PC-9 (cell line): ENCODE results near the gene SOS1. TPM values are rescaled to one million over a fixed set of nuclear protein-coding genes. Genes with fewer than 3 reads are reported as not detected.

Experiments
- BruUV-seq: library from RNA; stranded (reverse); fragments of 400-500 nt; replicated peaks from 2 replicates; lab custom pipeline; 2021; lab: Mats Ljungman, UMichigan
- CTCF ChIA-PET: fragments of 300-600 bp; sonication (Branson Sonifier 250); formaldehyde crosslinking; loops from one replicate; lab custom pipeline; 2022; ENCODE audit warnings: antibody characterized with exemption; lab: Charles Lee
- POLR2A ChIA-PET: fragments of 300-600 bp; sonication (Branson Sonifier 250); formaldehyde crosslinking; loops from one replicate; lab custom pipeline; 2022; ENCODE audit warnings: antibody characterized with exemption; ENCODE audit not compliant: unreplicated experiment; lab: Charles Lee
- DNase-seq, 2 experiments: peaks; one replicate each; pipeline versions ENCODE4 v3.0.0 to v3.0.0-alpha.2; 2015 to 2022; ENCODE audit warnings: mixed read lengths in 1 of 2
- H2AFZ ChIP-seq: fragments of 200-600 bp; sonication (generic); 2 replicates; pipeline ENCODE4 v1.8.1; 2017; ENCODE audit warnings: antibody characterized with exemption
- H3F3A ChIP-seq: fragments of 200-600 bp; sonication (generic); 2 replicates; pipeline ENCODE4 v1.8.1; 2017; ENCODE audit warnings: antibody characterized with exemption, mild to moderate bottlenecking, low read depth; ENCODE audit not compliant: insufficient read depth
- H3K27ac ChIP-seq: fragments of 200-600 bp; sonication (generic); 2 replicates; pipeline ENCODE4 v1.6.1; 2016; ENCODE audit warnings: mixed run types
- H3K27me3 ChIP-seq: fragments of 200-600 bp; sonication (generic); 2 replicates; pipeline ENCODE4 v1.6.1; 2016; ENCODE audit warnings: low read depth, mixed run types; ENCODE audit not compliant: insufficient read depth
- H3K36me3 ChIP-seq: fragments of 200-600 bp; sonication (generic); 2 replicates; pipeline ENCODE4 v1.6.1; 2016; ENCODE audit warnings: low read depth, mixed run types
- H3K4me1 ChIP-seq: fragments of 200-600 bp; sonication (generic); replicated peaks from 2 replicates; pipeline ENCODE4 v1.6.1; 2016; ENCODE audit warnings: mixed run types; ENCODE audit not compliant: insufficient read depth
- H3K4me2 ChIP-seq: fragments of 200-600 bp; sonication (generic); 2 replicates; pipeline ENCODE4 v1.6.1; 2017; ENCODE audit warnings: mixed run types
- H3K4me3 ChIP-seq: fragments of 200-600 bp; sonication (generic); 2 replicates; pipeline ENCODE4 v1.6.1; 2016; ENCODE audit warnings: mixed run types
- H3K79me2 ChIP-seq: fragments of 200-600 bp; sonication (generic); 2 replicates; pipeline ENCODE4 v1.6.1; 2017; ENCODE audit warnings: low read depth, mixed run types
- H3K9me2 ChIP-seq: fragments of 200-600 bp; sonication (generic); 2 replicates; pipeline ENCODE4 v1.8.1; 2017; ENCODE audit warnings: mild to moderate bottlenecking; ENCODE audit not compliant: insufficient read depth
- H3K9me3 ChIP-seq: fragments of 200-600 bp; sonication (generic); 2 replicates; pipeline ENCODE4 v1.8.1; 2016; ENCODE audit warnings: low read depth; ENCODE audit not compliant: insufficient read depth
- H4K20me1 ChIP-seq: fragments of 200-600 bp; sonication (generic); 2 replicates; pipeline ENCODE4 v1.8.1; 2017; ENCODE audit not compliant: insufficient read depth
- EZH2 ChIP-seq: fragments of 200-600 bp; sonication (generic); IDR thresholded peaks from 2 replicates; pipeline ENCODE4 v1.8.0; 2017; ENCODE audit warnings: antibody characterized with exemption, low read depth
- intact Hi-C: fragments of 100-400 bp; cut with micrococcal nuclease; formaldehyde crosslinking; loops from one replicate; pipeline ENCODE4 v1.10.0; 2022; ENCODE audit not compliant: unreplicated experiment
- total RNA-seq: library from RNA; stranded (reverse); gene quantifications from 2 replicates; pipeline ENCODE4 v1.2.3, GENCODE V29; 2021
- TF ChIP-seq, protein P1 (sequence below): fragments of 200-600 bp; sonication (generic); conservative IDR thresholded peaks from 2 replicates; pipeline ENCODE4 v1.6.1; 2017; ENCODE audit warnings: mixed run types, antibody characterized with exemption, mild to moderate bottlenecking, moderate library complexity

SOS1 gene
- total RNA-seq, 1 experiment from 2014 or later, result 34.7 TPM

DNA sequence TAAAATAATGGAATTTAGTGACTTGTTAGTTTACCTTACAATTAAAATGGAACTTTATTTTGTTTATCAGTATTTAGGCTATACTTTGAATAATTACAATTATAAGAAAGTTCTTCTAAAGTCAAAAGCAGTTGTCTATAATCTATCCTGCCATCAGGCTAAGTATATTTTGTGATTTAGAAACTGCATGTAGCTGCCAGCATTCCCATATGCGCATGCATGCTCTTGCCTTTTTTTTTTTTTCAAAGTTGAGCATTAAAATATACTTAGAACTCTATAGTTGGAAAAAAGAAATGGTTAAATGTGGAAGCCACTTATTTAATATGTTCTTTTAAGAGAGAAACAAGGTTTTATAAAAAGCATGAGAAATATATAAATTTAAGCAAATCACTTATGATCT is 132.1 kb downstream of the SOS1 start:
- no peak overlapping the region for H3K4me3 ChIP-seq
- ChIA-PET POLR2A (no interaction called here), CTCF (interaction anchor here (1.5 kb wide), 1 partner anchor 41 kb away, joined by 6 read pairs; no protein-coding TSS in a partner anchor)
- no peak overlapping the region for H3K4me2 ChIP-seq
- H4K20me1 ChIP-seq, result no peaks in the 10 kb centered on the region
- no peaks in the 10 kb centered on the region for H3K4me1 ChIP-seq
- TF ChIP-seq, protein P1, sequence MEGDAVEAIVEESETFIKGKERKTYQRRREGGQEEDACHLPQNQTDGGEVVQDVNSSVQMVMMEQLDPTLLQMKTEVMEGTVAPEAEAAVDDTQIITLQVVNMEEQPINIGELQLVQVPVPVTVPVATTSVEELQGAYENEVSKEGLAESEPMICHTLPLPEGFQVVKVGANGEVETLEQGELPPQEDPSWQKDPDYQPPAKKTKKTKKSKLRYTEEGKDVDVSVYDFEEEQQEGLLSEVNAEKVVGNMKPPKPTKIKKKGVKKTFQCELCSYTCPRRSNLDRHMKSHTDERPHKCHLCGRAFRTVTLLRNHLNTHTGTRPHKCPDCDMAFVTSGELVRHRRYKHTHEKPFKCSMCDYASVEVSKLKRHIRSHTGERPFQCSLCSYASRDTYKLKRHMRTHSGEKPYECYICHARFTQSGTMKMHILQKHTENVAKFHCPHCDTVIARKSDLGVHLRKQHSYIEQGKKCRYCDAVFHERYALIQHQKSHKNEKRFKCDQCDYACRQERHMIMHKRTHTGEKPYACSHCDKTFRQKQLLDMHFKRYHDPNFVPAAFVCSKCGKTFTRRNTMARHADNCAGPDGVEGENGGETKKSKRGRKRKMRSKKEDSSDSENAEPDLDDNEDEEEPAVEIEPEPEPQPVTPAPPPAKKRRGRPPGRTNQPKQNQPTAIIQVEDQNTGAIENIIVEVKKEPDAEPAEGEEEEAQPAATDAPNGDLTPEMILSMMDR, result no peak
- TF ChIP-seq EZH2, result no peak
- H3K36me3 ChIP-seq, result peaks cover 10% of the 10 kb centered on the region; the same call in 1 of the 2 replicates
- no peak overlapping the region for H2AFZ ChIP-seq
- no TSS peak for BruUV-seq
- intact Hi-C loops, result no loop called here
- no peaks in the 10 kb centered on the region for H3K9me2 ChIP-seq
- no peaks in the 10 kb centered on the region; the same call in 1 of the 2 replicates for H3F3A ChIP-seq
- no peaks in the 10 kb centered on the region for H3K79me2 ChIP-seq
- no peak for DNase-seq
- H3K9me3 ChIP-seq, result no peaks in the 10 kb centered on the region
- H3K27me3 ChIP-seq, result no peaks in the 10 kb centered on the region
- H3K27ac ChIP-seq, result no peak overlapping the region

DNA sequence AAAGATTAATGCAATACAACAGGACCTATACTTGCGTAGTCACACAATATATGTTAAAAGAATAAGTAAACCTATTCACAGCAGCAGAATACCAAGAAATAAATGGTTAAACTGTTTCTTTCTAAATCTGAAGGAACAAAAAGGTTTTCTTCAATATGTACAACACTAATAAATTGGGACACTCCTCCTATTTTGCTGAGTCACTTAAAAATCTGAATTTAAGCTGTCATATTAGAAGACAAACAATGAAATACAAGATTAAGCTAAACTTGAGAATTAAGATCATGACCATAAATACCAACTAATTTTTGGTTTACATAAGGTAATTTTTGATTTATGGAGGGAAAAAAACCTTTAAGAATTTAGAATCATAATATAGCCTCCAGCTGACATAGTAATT is 138.4 kb downstream of the SOS1 start:
- no peaks in the 10 kb centered on the region for H3K27me3 ChIP-seq
- H3K4me1 ChIP-seq, result no peaks in the 10 kb centered on the region
- no peaks in the 10 kb centered on the region for H3K9me2 ChIP-seq
- no peaks in the 10 kb centered on the region for H3K79me2 ChIP-seq
- no peaks in the 10 kb centered on the region for H4K20me1 ChIP-seq
- H3F3A ChIP-seq, result no peaks in the 10 kb centered on the region
- CTCF ChIA-PET, result no interaction called here
- no peak overlapping the region for H2AFZ ChIP-seq
- no peak for DNase-seq
- H3K27ac ChIP-seq, result no peak overlapping the region
- TF ChIP-seq, protein P1, result no peak
- no peak for TF ChIP-seq EZH2
- no peaks in the 10 kb centered on the region for H3K36me3 ChIP-seq
- BruUV-seq, result no TSS peak
- H3K4me3 ChIP-seq, result no peak overlapping the region
- no peaks in the 10 kb centered on the region for H3K9me3 ChIP-seq
- POLR2A ChIA-PET, result no interaction called here
- no peak overlapping the region for H3K4me2 ChIP-seq
- intact Hi-C loops, result no loop called here

DNA sequence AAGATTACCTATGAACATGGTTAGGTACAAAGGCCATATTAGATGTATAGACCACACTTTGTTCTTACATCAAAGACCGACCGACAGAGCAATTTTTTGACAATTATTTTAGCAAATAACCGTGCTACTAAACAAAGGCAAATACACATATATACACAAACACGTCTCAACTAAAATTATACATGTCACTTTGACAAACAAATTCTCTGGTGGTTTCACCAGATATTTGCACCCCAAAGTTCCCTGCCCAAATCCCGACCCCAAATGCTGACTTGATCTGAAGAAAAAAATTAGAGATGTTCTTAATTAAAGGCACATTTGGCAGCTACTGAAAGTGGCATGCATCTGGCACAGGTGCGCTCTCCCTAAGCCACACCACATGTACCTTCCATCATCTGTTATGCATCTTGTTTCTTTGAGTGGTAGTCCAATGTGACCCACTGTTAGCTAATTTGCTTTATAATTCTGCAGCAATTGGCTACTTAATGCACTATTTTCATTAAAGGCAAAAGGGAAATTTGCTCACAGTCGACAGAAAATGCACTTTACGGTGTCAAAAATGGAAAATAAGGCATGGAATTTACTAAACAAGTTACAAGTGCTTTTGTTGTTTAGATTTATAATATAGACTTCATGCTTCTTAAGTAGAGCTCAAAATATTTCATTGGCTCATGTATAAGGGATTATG is 139.0 kb downstream of the SOS1 start:
- no peaks in the 10 kb centered on the region for H3K27me3 ChIP-seq
- no peak overlapping the region for H3K4me2 ChIP-seq
- no peaks in the 10 kb centered on the region for H4K20me1 ChIP-seq
- no peak for TF ChIP-seq EZH2
- TF ChIP-seq, protein P1, result no peak
- intact Hi-C loops, result no loop called here
- no peak overlapping the region for H3K27ac ChIP-seq
- H3F3A ChIP-seq, result no peaks in the 10 kb centered on the region
- CTCF ChIA-PET, result interaction anchor here (0.5 kb wide), 1 partner anchor 247 kb away, joined by 3 read pairs; no protein-coding TSS in a partner anchor
- POLR2A ChIA-PET, result no interaction called here
- H3K36me3 ChIP-seq, result no peaks in the 10 kb centered on the region
- no peaks in the 10 kb centered on the region for H3K9me2 ChIP-seq
- no peaks in the 10 kb centered on the region for H3K4me1 ChIP-seq
- H3K79me2 ChIP-seq, result no peaks in the 10 kb centered on the region
- DNase-seq, result no peak
- no peak overlapping the region for H2AFZ ChIP-seq
- BruUV-seq, result no TSS peak
- H3K4me3 ChIP-seq, result no peak overlapping the region
- no peaks in the 10 kb centered on the region for H3K9me3 ChIP-seq
